Measurements from ENCODE around the gene MAPKAPK2.

GRCh38 chr1:206770531-206771337, 86.0 kb downstream of the MAPKAPK2 start, which contains the start of gene IL19:
- peak in 1 of 2 donors; percentile 14 for TF ChIP-seq POLR2A (IDR thresholded peaks at IDR 0.05)
- TF ChIP-seq CTCF (IDR thresholded peaks at IDR 0.05) = no peak

Measured in adrenal gland (tissue), 5 donors.